ENCODE data around the gene RCOR2.
"Not testable (repeated sequence)": the region's sequence is repeated elsewhere in the genome, so short reads cannot be mapped to it uniquely, and the experiment has no call there.

Gene RCOR2

GRCh38 chr11:63916837-63917691 lies at the start of gene RCOR2:
TSS of gene RCOR2 (minus strand) at chr11:63917164. CDS start at chr11:63916456, 708 bp downstream.
- intact Hi-C loops (cut with DNase I), result loop anchor here (2.0 kb wide), 1 partner anchor 28 kb away; no protein-coding TSS in a partner anchor
- peak; percentile 75 to 96 (median 91) for DNase-seq

GRCh38 chr11:63966444-63966843 lies 49.5 kb upstream of the RCOR2 start:
- intact Hi-C loops (cut with DNase I), result no loop called here
- no peak for DNase-seq

GRCh38 chr11:63963895-63964294 lies 46.9 kb upstream of the RCOR2 start:
- DNase-seq; intact Hi-C loops (cut with DNase I): not testable (repeated sequence)

- no peak for DNase-seq
- intact Hi-C loops (cut with DNase I), result no loop called here
Measured at GRCh38 chr11:63961608-63962412, 44.8 kb upstream of the RCOR2 start.

GRCh38 chr11:63958008-63958407 lies 41.0 kb upstream of the RCOR2 start:
- intact Hi-C loops (cut with DNase I), result no loop called here
- DNase-seq, result no peak

GRCh38 chr11:63952570-63952969 lies 35.6 kb upstream of the RCOR2 start:
- intact Hi-C loops (cut with DNase I), result no loop called here
- no peak for DNase-seq

GRCh38 chr11:63951779-63952536 lies 35.0 kb upstream of the RCOR2 start:
- intact Hi-C loops (cut with DNase I), result no loop called here
- DNase-seq, result no peak

- intact Hi-C loops (cut with DNase I), result loop anchor here (2.0 to 10.0 kb wide), 2 partner anchors 29 to 181 kb away; partner anchors contain the start of genes RCOR2 and ZFTA
- DNase-seq, result peak; percentile 63 to 94 (median 84)
Measured at GRCh38 chr11:63945477-63946163, 28.7 kb upstream of the RCOR2 start.

GRCh38 chr11:63944987-63945386 lies 28.0 kb upstream of the RCOR2 start:
- peak in 7 of 42 donors; percentile 12 to 46 (median 23) for DNase-seq

GRCh38 chr11:63942803-63943202 lies 25.8 kb upstream of the RCOR2 start:
- intact Hi-C loops (cut with DNase I), result loop anchor here (10.0 kb wide), 1 partner anchor 178 kb away; the partner anchor contains the start of gene ZFTA
- no peak for DNase-seq

More at GRCh38 chr11:63944987-63945386, 28.0 kb upstream of the RCOR2 start:
- intact Hi-C loops (cut with DNase I), result loop anchor here (2.0 to 10.0 kb wide), 2 partner anchors 28 to 180 kb away; partner anchors contain the start of genes RCOR2 and ZFTA

- intact Hi-C loops (cut with DNase I), result loop anchor here (10.0 kb wide), 1 partner anchor 177 kb away; the partner anchor contains the start of gene ZFTA
- no peak for DNase-seq
Measured at GRCh38 chr11:63941901-63942300, 24.9 kb upstream of the RCOR2 start.

GRCh38 chr11:63940786-63941185 lies 23.8 kb upstream of the RCOR2 start:
- intact Hi-C loops (cut with DNase I), result loop anchor here (10.0 kb wide), 1 partner anchor 176 kb away; the partner anchor contains the start of gene ZFTA
- no peak for DNase-seq

- peak in 8 of 42 donors; percentile 7 to 44 (median 19) for DNase-seq
- intact Hi-C loops (cut with DNase I), result loop anchor here (2.0 kb wide), 1 partner anchor 101 kb away; the partner anchor contains the start of gene MARK2
Measured at GRCh38 chr11:63939397-63939891, 22.5 kb upstream of the RCOR2 start.

- intact Hi-C loops (cut with DNase I), result loop anchor here (2.0 kb wide), 1 partner anchor 100 kb away; the partner anchor contains the start of gene MARK2
- DNase-seq, result peak; percentile 65 to 95 (median 87)
Measured at GRCh38 chr11:63938479-63939396, 21.8 kb upstream of the RCOR2 start, which contains the start of gene NAA40. TSS of gene NAA40 (plus strand) at chr11:63939002. CDS start at chr11:63939097, 95 bp downstream.

- intact Hi-C loops (cut with DNase I), result loop anchor here (2.0 kb wide), 1 partner anchor 99 kb away; the partner anchor contains the start of gene MARK2
- DNase-seq, result peak in 5 of 42 donors; percentile 16 to 45 (median 21)
Measured at GRCh38 chr11:63937713-63938478, 20.9 kb upstream of the RCOR2 start.

GRCh38 chr11:63933459-63933858 lies 16.5 kb upstream of the RCOR2 start:
- intact Hi-C loops (cut with DNase I), result no loop called here
- DNase-seq, result peak in 6 of 42 donors; percentile 20 to 61 (median 38)
